HL-60 (cell line): ENCODE measurements around the gene CANT1.

ENCODE experiments used
- DNase-seq, 2 experiments: peaks; one replicate each; pipeline ENCODE4 v3.0.0-alpha.2; 2010 to 2020; ENCODE audit warnings: low read depth in 1 of 2, low spot score in 1 of 2
- H3K27ac ChIP-seq: fragments of 250-450 bp; sonication (Bioruptor Pico); replicated peaks from 2 replicates; pipeline ENCODE4 v1.5.1; 2020; ENCODE audit warnings: mild to moderate bottlenecking, moderate library complexity
- H3K27me3 ChIP-seq: fragments of 250-450 bp; sonication (Bioruptor Pico); 2 replicates; pipeline ENCODE4 v1.5.1; 2021; ENCODE audit warnings: mild to moderate bottlenecking, moderate library complexity; ENCODE audit not compliant: insufficient read depth, poor library complexity, severe bottlenecking
- H3K4me3 ChIP-seq: replicated peaks from 2 replicates; pipeline ENCODE4 v1.5.1; 2011; ENCODE audit warnings: mild to moderate bottlenecking, control low read depth, low read length; ENCODE audit not compliant: insufficient read depth
- CTCF ChIP-seq: IDR thresholded peaks from one replicate; pipeline ENCODE4 v1.5.1; 2011; ENCODE audit warnings: low read length, control low read depth, inconsistent platforms; ENCODE audit not compliant: insufficient read depth
- GABPA ChIP-seq: IDR thresholded peaks from 2 replicates; pipeline ENCODE4 v1.6.1; 2012; ENCODE audit warnings: low read depth
- POLR2AphosphoS5 ChIP-seq: IDR thresholded peaks from 2 replicates; pipeline ENCODE4 v1.6.1; 2012; ENCODE audit warnings: low read depth
- REST ChIP-seq: IDR thresholded peaks from 2 replicates; pipeline ENCODE4 v1.6.1; 2012; ENCODE audit warnings: low read depth; ENCODE audit not compliant: insufficient replicate concordance
- SPI1 ChIP-seq: IDR thresholded peaks from 2 replicates; pipeline ENCODE4 v1.6.1; 2012; ENCODE audit warnings: low read depth, mild to moderate bottlenecking, borderline replicate concordance

The CANT1 gene

DNA sequence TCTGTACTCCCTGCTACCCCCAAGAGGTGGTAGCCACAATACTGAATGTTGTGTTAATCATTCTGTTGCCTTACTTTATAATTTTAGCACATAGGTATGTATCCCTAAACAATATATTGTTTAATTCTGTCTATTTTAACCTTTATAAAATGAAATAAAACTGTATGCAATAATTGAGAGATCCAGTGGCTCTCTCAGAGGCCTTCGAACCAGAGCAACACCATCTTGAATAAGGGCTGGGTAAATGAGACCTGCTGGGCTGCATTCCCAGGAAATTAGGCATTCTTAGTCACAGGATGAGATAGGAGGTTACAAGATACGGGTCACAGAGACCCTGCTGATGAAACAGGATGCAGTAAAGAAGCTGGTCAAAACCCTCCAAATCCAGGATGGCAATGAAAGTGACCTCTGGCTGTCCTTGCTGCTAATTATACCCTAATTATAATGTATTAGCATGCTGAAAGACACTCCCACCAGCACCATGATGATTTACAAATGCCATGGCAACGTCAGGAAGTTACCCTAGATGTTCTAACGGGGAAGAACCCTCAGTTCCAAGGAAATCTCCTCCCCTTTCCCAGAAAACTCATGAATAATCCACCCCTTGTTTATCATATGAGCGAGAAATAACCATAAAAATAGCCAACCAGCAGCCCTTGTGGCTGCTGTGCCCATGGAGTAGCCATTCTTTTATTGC, 2.0 kb upstream of the CANT1 start:
- no peak overlapping the region for H3K4me3 ChIP-seq
- no peaks in the 10 kb centered on the region for H3K27me3 ChIP-seq
- DNase-seq, result no peak
- no peak overlapping the region for H3K27ac ChIP-seq
- no peak for TF ChIP-seq POLR2AphosphoS5
- no peak for TF ChIP-seq REST
- no peak for TF ChIP-seq CTCF
- no peak for TF ChIP-seq SPI1
- TF ChIP-seq GABPA, result no peak

DNA sequence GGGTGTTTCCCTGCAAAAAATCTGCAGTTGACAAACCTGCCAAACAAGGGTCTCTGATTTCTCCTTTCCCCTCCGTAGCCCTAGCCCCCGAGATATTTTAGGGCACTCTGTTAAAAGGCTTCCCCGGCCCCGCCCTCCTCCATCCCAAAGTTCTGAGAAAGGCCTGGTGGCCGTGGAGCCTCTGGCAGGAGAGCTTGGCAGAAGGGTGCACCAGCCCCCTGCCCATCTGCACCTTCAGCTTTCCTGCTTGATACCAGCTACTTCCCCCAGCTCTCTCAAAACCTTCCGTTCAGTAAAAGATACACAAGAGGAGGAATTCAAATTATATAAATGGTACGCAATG, 711 bp upstream of the CANT1 start:
- Histone ChIP-seq H3K27ac (peak overlapping the region; percentile 76), H3K4me3 (peak overlapping the region; percentile 55)
- DNase-seq, result no peak

More for the DNA sequence above, 711 bp upstream of the CANT1 start:
- TF ChIP-seq SPI1 (no peak), GABPA (no peak), REST (no peak), CTCF (no peak), POLR2AphosphoS5 (no peak)
- no peaks in the 10 kb centered on the region for H3K27me3 ChIP-seq
